PC-9 (cell line): ENCODE data around the gene OR2AJ1. TPM values are rescaled to one million over a fixed set of nuclear protein-coding genes. Genes with fewer than 3 reads are reported as not detected.
"Not testable (repeated sequence)": the region's sequence is repeated elsewhere in the genome, so short reads cannot be mapped to it uniquely, and the experiment has no call there.

Experiments used
- BruUV-seq: library from RNA; stranded (reverse); fragments of 400-500 nt; replicated peaks from 2 replicates; lab custom pipeline; 2021; lab: Mats Ljungman, UMichigan
- CTCF ChIA-PET: fragments of 300-600 bp; sonication (Branson Sonifier 250); formaldehyde crosslinking; loops from one replicate; lab custom pipeline; 2022; ENCODE audit warnings: antibody characterized with exemption; lab: Charles Lee
- POLR2A ChIA-PET: fragments of 300-600 bp; sonication (Branson Sonifier 250); formaldehyde crosslinking; loops from one replicate; lab custom pipeline; 2022; ENCODE audit warnings: antibody characterized with exemption; ENCODE audit not compliant: unreplicated experiment; lab: Charles Lee
- DNase-seq, 2 experiments: peaks; one replicate each; pipeline versions ENCODE4 v3.0.0 to v3.0.0-alpha.2; 2015 to 2022; ENCODE audit warnings: mixed read lengths in 1 of 2
- H2AFZ ChIP-seq: fragments of 200-600 bp; sonication (generic); 2 replicates; pipeline ENCODE4 v1.8.1; 2017; ENCODE audit warnings: antibody characterized with exemption
- H3F3A ChIP-seq: fragments of 200-600 bp; sonication (generic); 2 replicates; pipeline ENCODE4 v1.8.1; 2017; ENCODE audit warnings: antibody characterized with exemption, mild to moderate bottlenecking, low read depth; ENCODE audit not compliant: insufficient read depth
- H3K27ac ChIP-seq: fragments of 200-600 bp; sonication (generic); 2 replicates; pipeline ENCODE4 v1.6.1; 2016; ENCODE audit warnings: mixed run types
- H3K27me3 ChIP-seq: fragments of 200-600 bp; sonication (generic); 2 replicates; pipeline ENCODE4 v1.6.1; 2016; ENCODE audit warnings: low read depth, mixed run types; ENCODE audit not compliant: insufficient read depth
- H3K36me3 ChIP-seq: fragments of 200-600 bp; sonication (generic); 2 replicates; pipeline ENCODE4 v1.6.1; 2016; ENCODE audit warnings: low read depth, mixed run types
- H3K4me1 ChIP-seq: fragments of 200-600 bp; sonication (generic); replicated peaks from 2 replicates; pipeline ENCODE4 v1.6.1; 2016; ENCODE audit warnings: mixed run types; ENCODE audit not compliant: insufficient read depth
- H3K4me2 ChIP-seq: fragments of 200-600 bp; sonication (generic); 2 replicates; pipeline ENCODE4 v1.6.1; 2017; ENCODE audit warnings: mixed run types
- H3K4me3 ChIP-seq: fragments of 200-600 bp; sonication (generic); 2 replicates; pipeline ENCODE4 v1.6.1; 2016; ENCODE audit warnings: mixed run types
- H3K79me2 ChIP-seq: fragments of 200-600 bp; sonication (generic); 2 replicates; pipeline ENCODE4 v1.6.1; 2017; ENCODE audit warnings: low read depth, mixed run types
- H3K9me2 ChIP-seq: fragments of 200-600 bp; sonication (generic); 2 replicates; pipeline ENCODE4 v1.8.1; 2017; ENCODE audit warnings: mild to moderate bottlenecking; ENCODE audit not compliant: insufficient read depth
- H3K9me3 ChIP-seq: fragments of 200-600 bp; sonication (generic); 2 replicates; pipeline ENCODE4 v1.8.1; 2016; ENCODE audit warnings: low read depth; ENCODE audit not compliant: insufficient read depth
- H4K20me1 ChIP-seq: fragments of 200-600 bp; sonication (generic); 2 replicates; pipeline ENCODE4 v1.8.1; 2017; ENCODE audit not compliant: insufficient read depth
- CTCF ChIP-seq: fragments of 200-600 bp; sonication (generic); conservative IDR thresholded peaks from 2 replicates; pipeline ENCODE4 v1.6.1; 2017; ENCODE audit warnings: mixed run types, antibody characterized with exemption, mild to moderate bottlenecking, moderate library complexity
- EZH2 ChIP-seq: fragments of 200-600 bp; sonication (generic); IDR thresholded peaks from 2 replicates; pipeline ENCODE4 v1.8.0; 2017; ENCODE audit warnings: antibody characterized with exemption, low read depth
- intact Hi-C: fragments of 100-400 bp; cut with micrococcal nuclease; formaldehyde crosslinking; loops from one replicate; pipeline ENCODE4 v1.10.0; 2022; ENCODE audit not compliant: unreplicated experiment
- total RNA-seq: library from RNA; stranded (reverse); gene quantifications from 2 replicates; pipeline ENCODE4 v1.2.3, GENCODE V29; 2021

Gene OR2AJ1
- total RNA-seq, 1 experiment from 2014 or later: not detected

GRCh38 chr1:247935781-247936180 lies 11.1 kb downstream of the OR2AJ1 start:
- Histone ChIP-seq H3K27me3 (no peaks in the 10 kb centered on the region), H3F3A (no peaks in the 10 kb centered on the region), H3K9me3 (no peaks in the 10 kb centered on the region), H3K4me1 (no peaks in the 10 kb centered on the region), H4K20me1 (no peaks in the 10 kb centered on the region), H3K27ac (no peak overlapping the region), H3K4me2 (no peak overlapping the region), H3K4me3 (no peak overlapping the region), H3K9me2 (no peaks in the 10 kb centered on the region), H3K36me3 (no peaks in the 10 kb centered on the region), H2AFZ (no peak overlapping the region), H3K79me2 (no peaks in the 10 kb centered on the region)
- ChIA-PET CTCF (no interaction called here), POLR2A (no interaction called here)
- intact Hi-C loops: no loop called here
- DNase-seq: no peak
- no TSS peak for BruUV-seq
- TF ChIP-seq EZH2 (no peak), CTCF (no peak)

- no peaks in the 10 kb centered on the region for H3K9me3 ChIP-seq
- no TSS peak for BruUV-seq
- H2AFZ ChIP-seq: no peak overlapping the region
- TF ChIP-seq CTCF (no peak), EZH2 (no peak)
- no peak overlapping the region for H3K4me2 ChIP-seq
- DNase-seq: no peak
- ChIA-PET CTCF (no interaction called here), POLR2A (no interaction called here)
- H4K20me1 ChIP-seq: no peaks in the 10 kb centered on the region
- no peak overlapping the region for H3K27ac ChIP-seq
- H3K9me2 ChIP-seq: no peaks in the 10 kb centered on the region
- no peaks in the 10 kb centered on the region for H3K79me2 ChIP-seq
- H3K27me3 ChIP-seq: no peaks in the 10 kb centered on the region
- no peak overlapping the region for H3K4me3 ChIP-seq
- intact Hi-C loops: no loop called here
- no peaks in the 10 kb centered on the region for H3K4me1 ChIP-seq
- H3K36me3 ChIP-seq: no peaks in the 10 kb centered on the region
- no peaks in the 10 kb centered on the region for H3F3A ChIP-seq
Measured at GRCh38 chr1:247936415-247936814, 11.7 kb downstream of the OR2AJ1 start.

GRCh38 chr1:247936965-247937734 lies 12.5 kb downstream of the OR2AJ1 start:
- peak in 1 of 2 experiments; percentile 9 for DNase-seq
- H3K4me3 ChIP-seq, H3K27ac ChIP-seq, H3K9me2 ChIP-seq, H3K27me3 ChIP-seq, H3K9me3 ChIP-seq, H3K79me2 ChIP-seq, intact Hi-C loops, POLR2A ChIA-PET, H3K4me2 ChIP-seq, CTCF ChIA-PET, BruUV-seq, H3K36me3 ChIP-seq, H3F3A ChIP-seq, H2AFZ ChIP-seq, H4K20me1 ChIP-seq, H3K4me1 ChIP-seq: not testable (repeated sequence)
- TF ChIP-seq CTCF: peak; percentile 47
